Astrocyte of the spinal cord (primary cell): ENCODE data around the gene CIRBP.

Experiments used
- DNase-seq: peaks from one replicate; pipeline ENCODE4 v3.0.0; 2011; ENCODE audit warnings: low read depth, low spot score
- H3K4me3 ChIP-seq: 2 replicates; pipeline ENCODE4 v1.5.1; 2011; ENCODE audit warnings: low read depth, mild to moderate bottlenecking, low read length, moderate library complexity
- CTCF ChIP-seq: IDR thresholded peaks from 2 replicates; pipeline ENCODE4 v1.5.1; 2012; ENCODE audit warnings: low read depth, mild to moderate bottlenecking, low read length, inconsistent platforms
- in situ Hi-C: cut with HindIII; loops from 2 replicates; pipeline ENCODE4 v1.10.0; 2017; ENCODE audit warnings: low sequenced_read_pairs

Gene CIRBP

DNA sequence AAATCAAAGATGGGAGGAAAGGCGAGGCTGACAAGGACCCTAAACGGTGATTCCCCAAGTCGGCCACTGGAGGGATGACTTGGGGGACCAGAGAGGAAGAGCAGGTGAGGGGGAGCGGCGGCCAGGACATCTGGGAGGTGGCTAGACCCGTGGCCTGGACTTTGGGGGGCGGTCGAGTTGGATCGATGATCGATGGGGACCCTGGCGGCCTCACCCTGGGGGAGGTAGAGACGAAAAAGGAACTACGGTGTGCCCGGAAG lies 7.7 kb upstream of the CIRBP start:
- peak overlapping the region; percentile 54 for H3K4me3 ChIP-seq
- no peak for TF ChIP-seq CTCF
- no peak for DNase-seq

DNA sequence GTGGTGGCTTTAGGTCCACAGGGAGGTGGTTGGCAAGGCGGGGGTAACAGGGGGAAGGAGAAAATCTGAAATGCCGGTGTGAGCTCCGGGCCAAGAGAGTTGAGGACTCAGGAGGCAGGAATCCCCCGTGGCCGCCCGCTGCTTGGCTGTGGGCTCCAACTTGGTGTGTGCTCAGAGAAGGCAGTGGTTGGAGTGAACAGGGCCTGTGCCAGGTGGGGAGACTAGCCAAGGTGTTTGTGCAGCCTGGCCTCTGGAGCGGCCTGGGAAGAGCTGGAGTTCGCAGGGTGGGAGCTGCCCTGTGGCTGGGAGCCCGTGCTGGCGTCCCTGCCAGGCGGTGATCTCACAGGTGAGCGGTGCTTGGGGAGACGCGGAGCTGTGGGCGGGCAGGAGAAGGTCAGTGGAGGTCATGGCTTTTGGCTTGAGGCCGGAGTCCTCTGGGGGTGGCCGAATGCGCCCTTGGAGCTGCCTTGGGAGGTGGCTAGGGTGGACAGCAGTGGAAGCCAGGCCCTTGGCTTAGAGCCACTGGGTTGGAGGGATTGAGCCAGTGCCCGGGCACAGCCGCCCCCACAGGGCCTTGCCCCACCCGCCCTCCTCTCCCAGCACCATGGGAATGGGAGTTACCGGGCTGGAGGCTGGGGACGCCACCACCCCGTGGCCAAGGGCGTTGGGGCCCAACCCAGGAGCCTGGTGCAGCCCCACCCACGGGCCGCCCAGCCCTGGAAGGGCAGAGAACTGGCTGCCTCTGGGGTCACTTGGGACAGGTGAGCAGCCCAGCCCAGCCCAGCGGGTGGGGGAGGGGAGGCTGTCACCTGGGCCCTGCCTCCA lies 7.1 kb upstream of the CIRBP start:
- peak overlapping the region; percentile 54 for H3K4me3 ChIP-seq
- peak; percentile 59 for DNase-seq
- no peak for TF ChIP-seq CTCF
- in situ Hi-C loops: no loop called here

More for the DNA sequence above, 7.7 kb upstream of the CIRBP start:
- in situ Hi-C loops: no loop called here

- in situ Hi-C loops: no loop called here
- no peak for TF ChIP-seq CTCF
- no peak overlapping the region for H3K4me3 ChIP-seq
- no peak for DNase-seq
These were observed 6.5 kb upstream of the CIRBP start for GRCh38 chr19:1262623-1263123.

DNA sequence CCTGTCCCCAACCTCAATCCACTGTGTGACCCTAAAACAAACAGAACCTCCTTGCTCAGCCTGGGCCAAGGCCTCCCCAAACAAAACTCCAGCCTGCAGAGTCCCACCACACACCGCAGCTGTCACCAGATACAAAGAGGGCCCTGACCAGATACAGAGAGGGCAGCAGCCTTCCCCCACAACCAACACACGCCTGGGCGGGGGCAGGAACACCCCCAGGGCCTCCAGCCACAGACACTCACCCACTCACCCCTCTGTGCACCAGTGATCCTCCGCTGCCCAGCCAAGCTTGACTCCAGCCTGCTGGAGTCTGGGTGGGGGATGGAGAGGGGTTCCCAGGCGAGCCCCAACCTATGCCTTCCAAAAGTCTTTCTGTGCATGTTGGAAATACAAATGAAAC lies 5.9 kb upstream of the CIRBP start:
- in situ Hi-C loops: no loop called here
- DNase-seq: no peak
- H3K4me3 ChIP-seq: no peak overlapping the region

DNA sequence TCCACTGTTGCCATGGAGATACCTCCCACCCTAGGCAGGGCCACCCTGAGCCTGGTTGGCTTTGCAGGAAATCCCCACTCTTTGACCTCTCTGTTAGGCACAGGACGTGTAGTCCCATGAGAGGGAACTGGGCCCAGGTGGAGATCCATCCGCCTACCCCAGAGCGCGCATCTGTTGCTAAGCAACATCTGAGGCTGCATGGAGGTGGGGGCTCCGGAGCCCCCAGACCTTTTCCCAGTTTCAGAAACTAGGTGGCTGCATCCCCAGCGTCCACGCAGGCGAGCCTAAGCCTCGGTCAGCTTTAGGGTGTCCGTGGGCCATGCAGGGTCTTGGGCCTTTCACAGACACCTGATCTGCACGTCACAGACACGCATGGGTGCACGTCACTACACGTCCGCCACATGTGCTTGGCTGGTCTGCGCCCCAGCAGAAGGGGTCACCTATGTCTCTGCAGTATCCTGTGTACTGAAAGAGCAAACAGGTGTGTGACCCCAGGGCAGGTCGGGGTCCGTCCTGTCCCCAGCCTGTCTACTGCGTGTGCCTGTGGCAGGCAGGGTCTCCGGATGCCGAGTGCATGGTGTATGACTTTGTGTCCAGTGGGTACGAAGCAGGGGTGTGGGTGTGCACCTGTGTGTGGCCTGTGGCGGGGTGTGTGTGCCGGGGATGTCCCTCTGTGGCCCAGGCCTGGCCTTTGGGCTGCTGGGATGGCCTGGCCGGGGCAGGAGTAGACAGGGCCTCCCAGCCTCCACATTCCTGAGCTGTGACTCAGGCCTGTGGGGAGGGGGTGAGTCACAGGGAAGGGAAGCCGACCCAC lies 4.1 kb upstream of the CIRBP start:
- H3K4me3 ChIP-seq: no peak overlapping the region
- no peak for TF ChIP-seq CTCF
- in situ Hi-C loops: no loop called here
- DNase-seq: peak; percentile 84

More for the DNA sequence above, 5.9 kb upstream of the CIRBP start:
- TF ChIP-seq CTCF: no peak

- peak; percentile 62 for DNase-seq
- TF ChIP-seq CTCF: no peak
- peak overlapping the region; percentile 37 for H3K4me3 ChIP-seq
- in situ Hi-C loops: no loop called here
These were observed 3.5 kb upstream of the CIRBP start for GRCh38 chr19:1265615-1266128.
